Aorta (tissue), 5 donors: Measurements from ENCODE around the gene FBXW5. TPM values are rescaled to one million over a fixed set of nuclear protein-coding genes. Genes with fewer than 3 reads are reported as not detected.

Experiments
- ATAC-seq: fragments of 200-7000 bp; cut with Tn5 transposase; one replicate; pipeline ENCODE4 v1.9.1; 2022; ENCODE audit warnings: moderate library complexity; ENCODE audit not compliant: low FRiP score
- DNase-seq, 2 donors: peaks; one replicate each; pipeline ENCODE4 v3.0.0-alpha.2; 2020
- H3K27ac ChIP-seq, 2 donors: one replicate each; pipeline ENCODE4 v1.5.1; 2013; ENCODE audit warnings: low read length in 2 of 2, mild to moderate bottlenecking in 2 of 2, moderate library complexity in 2 of 2, control low read depth in 1 of 2, inconsistent platforms in 1 of 2, low read depth in 1 of 2
- H3K27me3 ChIP-seq, 2 donors: one replicate each; pipeline ENCODE4 v1.6.1; 2013; ENCODE audit warnings: control low read depth in 1 of 2, low read length in 1 of 2, mild to moderate bottlenecking in 1 of 2, moderate library complexity in 1 of 2; ENCODE audit not compliant: insufficient read depth in 2 of 2, control insufficient read depth in 1 of 2
- H3K36me3 ChIP-seq, 2 donors: one replicate each; pipeline ENCODE4 v1.6.1; 2013; ENCODE audit warnings: control low read depth in 1 of 2, low read length in 1 of 2, mild to moderate bottlenecking in 1 of 2; ENCODE audit not compliant: insufficient read depth in 2 of 2, control insufficient read depth in 1 of 2
- H3K4me1 ChIP-seq, 2 donors: one replicate each; pipeline ENCODE4 v1.6.1; 2013; ENCODE audit warnings: low read length in 2 of 2, control low read depth in 1 of 2, mild to moderate bottlenecking in 1 of 2, moderate library complexity in 1 of 2; ENCODE audit not compliant: insufficient read depth in 2 of 2, control insufficient read depth in 1 of 2
- H3K4me3 ChIP-seq, 2 donors: one replicate each; pipeline ENCODE4 v1.5.1; 2013; ENCODE audit warnings: low read length in 2 of 2, control low read depth in 1 of 2, mild to moderate bottlenecking in 1 of 2
- H3K9me3 ChIP-seq: one replicate; pipeline ENCODE4 v1.6.1; 2013; ENCODE audit warnings: mild to moderate bottlenecking, low read length; ENCODE audit not compliant: control insufficient read depth
- WGBS, 2 donors: extraction: QIAGEN DNeasy Blood & Tissue Kit; methylation state at CpG; one replicate each; pipeline ENCODE4 v1.1.7; 2013; 5-methylcytosine and 5-hydroxymethylcytosine counted together
- intact Hi-C, 2 donors: fragments of 100-400 bp; cut with DNase I; formaldehyde crosslinking; loops; one replicate each; pipeline versions ENCODE4 v1.14.2 to v1.15.0; 2022
- polyA plus RNA-seq, 2 donors: library from polyadenylated mRNA; stranded (reverse); fragments of 200-250 nt; gene quantifications; one replicate each; pipeline ENCODE4 v1.2.3, GENCODE V29; 2013
- total RNA-seq, 2 donors: library from RNA; stranded (reverse); fragmentation: NEBNext Ultra II Directional; extraction: Animal tissue kit (Norgen Biotek cat#: 25700); gene quantifications; one replicate each; pipeline ENCODE4 v1.2.1, GENCODE V29; 2021
- donor health status: healthy with polysubstance abuse.
- donor health status: Bipolar disorder and iron deficiency.
- donor health status: DM: no; HTN: no; CAD: no.
- donor health status: DM: no; HTN: no; CAD: no.
- donor health status: DM: yes; HTN: yes; CAD: no.

Gene FBXW5
- total and polyA plus RNA-seq, 4 donors: 92.5 to 191 (median 109) TPM

DNA sequence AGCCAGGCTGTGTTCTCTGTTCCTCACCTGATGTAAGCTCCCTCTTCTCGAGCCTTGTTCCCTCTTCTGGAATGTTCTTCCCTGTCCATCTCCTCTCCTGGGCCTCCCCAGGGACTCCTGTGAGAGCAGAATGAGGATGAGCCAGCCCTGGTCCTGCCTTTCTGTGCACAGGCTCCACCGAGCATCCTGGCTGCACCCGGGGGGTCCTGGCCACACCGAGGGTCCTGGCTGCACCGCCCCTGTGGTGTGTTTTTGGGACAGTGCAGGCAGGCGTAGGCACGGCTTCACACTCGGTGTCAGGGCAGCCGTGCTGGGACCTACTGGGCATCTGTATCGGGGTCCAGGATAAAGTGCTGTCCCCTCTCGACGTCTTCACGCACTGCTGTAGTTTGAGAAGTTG, 17.8 kb downstream of the FBXW5 start:
- ATAC-seq (no peak), DNase-seq (no peak)
- no peak overlapping the region for H3K27ac ChIP-seq
- H3K36me3 ChIP-seq: no peaks in the 10 kb centered on the region
- intact Hi-C loops: no loop called here
- no peaks in the 10 kb centered on the region for H3K27me3 ChIP-seq
- no peak overlapping the region for H3K4me3 ChIP-seq
- WGBS, 2 donors: 93 to 94% methylated on average over 13 of the region's 13 CpGs
- H3K9me3 ChIP-seq: no peaks in the 10 kb centered on the region
- no peaks in the 10 kb centered on the region for H3K4me1 ChIP-seq

DNA sequence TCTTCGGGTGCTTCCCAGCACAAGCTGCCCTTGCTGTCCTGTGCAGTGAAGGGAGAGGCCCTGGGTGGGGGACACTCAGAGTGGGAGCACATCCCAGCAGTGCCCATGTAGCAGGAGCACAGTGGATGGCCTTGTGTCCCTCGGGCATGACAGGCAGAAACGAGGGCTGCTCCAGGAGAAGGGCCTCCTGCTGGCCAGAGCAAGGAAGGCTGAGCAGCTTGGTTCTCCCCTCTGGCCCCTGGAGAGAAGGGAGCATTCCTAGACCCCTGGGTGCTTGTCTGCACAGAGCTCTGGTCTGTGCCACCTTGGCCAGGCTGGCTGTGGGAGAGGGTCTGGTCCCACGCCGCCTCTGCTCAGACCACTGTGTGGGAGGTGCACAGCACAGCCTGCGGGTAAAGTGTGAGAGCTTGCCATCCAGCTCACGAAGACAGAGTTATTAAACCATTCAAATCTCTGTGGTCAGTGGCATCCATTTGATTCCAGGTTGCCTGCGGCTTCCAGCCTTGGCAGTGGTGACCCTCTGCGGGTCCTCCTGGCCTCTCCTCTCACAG, 18.3 kb downstream of the FBXW5 start:
- Histone ChIP-seq H3K4me3 (no peak overlapping the region), H3K27me3 (no peaks in the 10 kb centered on the region), H3K27ac (no peak overlapping the region), H3K9me3 (no peaks in the 10 kb centered on the region), H3K36me3 (no peaks in the 10 kb centered on the region), H3K4me1 (no peaks in the 10 kb centered on the region)
- intact Hi-C loops: no loop called here
- no peak for ATAC-seq
- WGBS, 2 donors: 79 to 86% methylated on average over 9 of the region's 9 CpGs
- DNase-seq: no peak

DNA sequence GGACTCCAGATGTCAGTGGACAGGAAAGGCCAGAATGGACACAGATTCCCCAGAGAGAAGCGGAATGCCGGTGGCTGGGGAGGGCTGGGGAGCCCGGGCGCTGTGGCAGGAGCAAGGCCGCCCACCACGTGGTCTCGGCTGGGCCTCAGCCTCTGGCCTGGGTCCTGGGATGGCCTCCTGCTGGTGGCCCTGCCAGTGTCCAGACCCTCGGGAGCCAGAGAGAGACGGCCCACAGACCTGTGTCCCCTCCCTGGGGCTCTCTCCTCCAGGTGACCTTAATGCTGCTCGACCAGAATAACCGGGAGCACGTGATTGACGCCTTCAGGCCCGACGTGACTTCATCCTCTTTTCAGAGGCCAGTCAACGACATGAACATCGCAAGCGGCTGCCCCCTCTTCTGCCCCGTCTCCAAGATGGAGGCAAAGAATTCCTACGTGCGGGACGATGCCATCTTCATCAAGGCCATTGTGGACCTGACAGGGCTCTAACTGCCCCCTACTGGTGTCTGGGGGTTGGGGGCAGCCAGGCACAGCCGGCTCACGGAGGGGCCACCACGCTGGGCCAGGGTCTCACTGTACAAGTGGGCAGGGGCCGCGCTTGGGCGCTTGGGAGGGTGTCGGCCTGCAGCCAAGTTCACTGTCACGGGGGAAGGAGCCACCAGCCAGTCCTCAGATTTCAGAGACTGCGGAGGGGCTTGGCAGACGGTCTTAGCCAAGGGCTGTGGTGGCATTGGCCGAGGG, 19.0 kb downstream of the FBXW5 start:
- intact Hi-C loops: no loop called here
- no peaks in the 10 kb centered on the region for H3K36me3 ChIP-seq
- whole genome bisulfite sequencing, 2 donors: 75 to 76% methylated on average over 33 of the region's 33 CpGs
- H3K4me1 ChIP-seq: no peaks in the 10 kb centered on the region
- no peaks in the 10 kb centered on the region for H3K9me3 ChIP-seq
- no peak overlapping the region for H3K27ac ChIP-seq
- H3K27me3 ChIP-seq: no peaks in the 10 kb centered on the region
- DNase-seq (no peak), ATAC-seq (peak; percentile 27)
- H3K4me3 ChIP-seq: no peak overlapping the region

DNA sequence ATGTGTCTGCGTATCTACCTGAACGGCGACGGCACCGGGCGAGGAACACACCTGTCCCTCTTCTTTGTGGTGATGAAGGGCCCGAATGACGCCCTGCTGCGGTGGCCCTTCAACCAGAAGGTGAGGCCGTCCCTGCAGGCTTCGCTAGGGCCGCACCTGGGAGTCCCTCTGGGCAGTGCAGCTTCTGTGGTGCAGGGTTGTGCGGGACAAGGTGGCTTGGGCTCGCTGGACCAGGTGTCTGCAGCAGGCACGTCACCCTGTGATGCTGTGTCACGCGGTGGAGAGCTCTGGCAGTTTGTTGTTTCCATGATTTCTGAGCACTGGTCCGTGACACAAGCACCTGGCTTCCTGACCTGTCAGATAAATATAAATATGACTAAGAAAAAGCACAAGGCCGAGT, 20.7 kb downstream of the FBXW5 start:
- no peaks in the 10 kb centered on the region for H3K36me3 ChIP-seq
- intact Hi-C loops: no loop called here
- 97% methylated on average over 19 of the region's 19 CpGs for WGBS, 2 donors

DNA sequence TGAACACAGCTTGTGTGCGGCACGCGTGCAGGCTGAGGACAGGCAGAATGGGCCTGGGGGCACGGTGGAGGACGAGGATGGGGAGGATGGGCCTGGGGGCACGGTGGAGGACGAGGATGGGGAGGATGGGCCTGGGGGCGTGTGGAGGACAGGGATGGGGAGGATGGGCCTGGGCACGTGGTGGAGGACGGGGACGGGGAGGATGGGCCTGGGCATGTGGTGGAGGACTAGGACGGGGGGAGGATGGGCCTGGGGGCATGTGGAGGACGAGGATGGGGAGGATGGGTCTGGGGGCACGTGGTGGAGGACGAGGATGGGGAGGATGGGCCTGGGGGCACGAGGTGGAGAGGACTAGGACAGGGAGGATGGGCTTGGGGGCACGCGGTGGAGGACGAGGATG, 22.0 kb downstream of the FBXW5 start:
- 84 to 85% methylated on average over 16 to 19 of the region's 19 CpGs for WGBS, 2 donors
- ATAC-seq (no peak), DNase-seq (no peak)
- no peaks in the 10 kb centered on the region for H3K9me3 ChIP-seq
- no peaks in the 10 kb centered on the region for H3K4me1 ChIP-seq
- H3K36me3 ChIP-seq: peaks cover 0 to 2% of the 10 kb centered on the region in 2 donors
- no peaks in the 10 kb centered on the region for H3K27me3 ChIP-seq
- intact Hi-C loops: no loop called here
- no peak overlapping the region for H3K4me3 ChIP-seq
- H3K27ac ChIP-seq: peak overlapping the region in 1 of 2 donors; percentile 5

More for the DNA sequence above, 20.7 kb downstream of the FBXW5 start:
- Histone ChIP-seq H3K4me3 (no peak overlapping the region), H3K4me1 (no peaks in the 10 kb centered on the region), H3K27ac (no peak overlapping the region), H3K9me3 (no peaks in the 10 kb centered on the region), H3K27me3 (no peaks in the 10 kb centered on the region)
- no peak for DNase-seq
- no peak for ATAC-seq

DNA sequence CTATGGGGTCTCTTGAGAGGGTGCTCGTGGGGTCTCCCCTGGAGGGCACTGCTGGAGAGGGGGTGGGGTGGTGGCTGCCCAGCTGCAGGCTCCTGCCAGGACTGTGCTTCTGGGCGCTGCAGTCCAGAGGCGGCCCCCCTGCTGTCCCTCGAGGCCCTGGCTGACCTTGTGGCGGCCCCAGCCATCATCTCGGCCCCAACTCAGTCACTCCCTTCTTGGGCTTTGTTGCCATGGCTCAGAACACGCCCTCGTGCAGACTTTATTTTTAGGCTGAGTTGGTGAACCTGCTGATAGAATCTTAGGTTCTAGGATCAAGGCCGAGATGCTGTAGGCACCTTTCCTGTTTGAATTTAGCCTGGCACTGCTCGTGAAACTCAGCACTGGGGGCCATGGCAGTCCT, 22.8 kb downstream of the FBXW5 start:
- Histone ChIP-seq H3K36me3 (peaks cover 0 to 2% of the 10 kb centered on the region in 2 donors), H3K4me3 (no peak overlapping the region), H3K27ac (no peak overlapping the region), H3K27me3 (no peaks in the 10 kb centered on the region), H3K4me1 (no peaks in the 10 kb centered on the region), H3K9me3 (no peaks in the 10 kb centered on the region)
- intact Hi-C loops: no loop called here
- DNase-seq (no peak), ATAC-seq (peak; percentile 17)
- WGBS, 2 donors: 16 to 35% methylated on average over 10 of the region's 10 CpGs

DNA sequence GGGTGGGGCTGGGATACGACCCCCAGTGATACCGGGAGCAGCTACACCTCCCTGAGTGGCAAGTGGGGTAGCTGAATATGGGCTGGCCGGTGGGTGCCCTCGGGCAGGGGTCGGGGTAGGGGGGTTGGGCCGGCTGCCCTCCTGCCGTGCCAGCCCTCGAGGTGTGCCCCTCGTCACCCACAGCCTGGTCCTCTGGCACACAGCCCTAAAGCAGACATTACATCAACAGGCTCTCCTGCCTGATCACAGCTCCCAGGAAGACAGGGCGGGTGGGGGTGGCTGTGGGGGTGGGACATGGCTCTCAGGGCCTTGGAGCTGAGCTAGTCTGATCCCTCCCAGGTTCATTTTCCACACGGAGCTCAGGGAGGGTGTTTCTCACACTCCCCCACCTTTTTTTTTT, 23.2 kb downstream of the FBXW5 start:
- peaks cover 0 to 2% of the 10 kb centered on the region in 2 donors for H3K36me3 ChIP-seq
- ATAC-seq (no peak), DNase-seq (no peak)
- H3K27ac ChIP-seq: no peak overlapping the region
- H3K9me3 ChIP-seq: no peaks in the 10 kb centered on the region
- 24 to 64% methylated on average over 10 to 11 of the region's 11 CpGs for WGBS, 2 donors
- H3K4me1 ChIP-seq: no peaks in the 10 kb centered on the region
- intact Hi-C loops: no loop called here
- H3K4me3 ChIP-seq: no peak overlapping the region
- H3K27me3 ChIP-seq: no peaks in the 10 kb centered on the region

DNA sequence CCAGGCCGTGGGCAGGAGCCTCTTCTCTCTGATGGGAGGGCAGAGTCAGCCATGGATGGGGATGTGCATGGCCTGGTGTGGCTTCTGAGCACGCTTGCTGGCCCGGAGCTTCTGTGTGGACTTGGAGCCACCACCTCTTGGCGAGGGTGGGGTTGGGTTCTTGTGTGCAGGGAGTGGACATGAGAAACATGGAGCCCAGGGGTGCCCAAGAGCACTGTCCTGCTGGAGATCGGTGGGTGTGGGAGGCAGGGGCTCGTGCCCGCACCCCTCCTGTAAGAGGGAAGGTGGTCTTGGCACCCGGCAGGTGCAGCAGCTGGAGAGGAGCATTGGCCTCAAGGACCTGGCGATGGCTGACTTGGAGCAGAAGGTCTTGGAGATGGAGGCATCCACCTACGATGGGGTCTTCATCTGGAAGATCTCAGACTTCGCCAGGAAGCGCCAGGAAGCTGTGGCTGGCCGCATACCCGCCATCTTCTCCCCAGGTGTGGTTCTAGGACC, 23.8 kb downstream of the FBXW5 start:
- intact Hi-C loops: no loop called here
- Histone ChIP-seq H3K4me1 (no peaks in the 10 kb centered on the region), H3K27ac (no peak overlapping the region), H3K4me3 (no peak overlapping the region), H3K36me3 (peaks cover 0 to 2% of the 10 kb centered on the region in 2 donors), H3K27me3 (no peaks in the 10 kb centered on the region), H3K9me3 (no peaks in the 10 kb centered on the region)
- DNase-seq (no peak), ATAC-seq (no peak)
- WGBS, 2 donors: 89 to 96% methylated on average over 14 of the region's 14 CpGs

DNA sequence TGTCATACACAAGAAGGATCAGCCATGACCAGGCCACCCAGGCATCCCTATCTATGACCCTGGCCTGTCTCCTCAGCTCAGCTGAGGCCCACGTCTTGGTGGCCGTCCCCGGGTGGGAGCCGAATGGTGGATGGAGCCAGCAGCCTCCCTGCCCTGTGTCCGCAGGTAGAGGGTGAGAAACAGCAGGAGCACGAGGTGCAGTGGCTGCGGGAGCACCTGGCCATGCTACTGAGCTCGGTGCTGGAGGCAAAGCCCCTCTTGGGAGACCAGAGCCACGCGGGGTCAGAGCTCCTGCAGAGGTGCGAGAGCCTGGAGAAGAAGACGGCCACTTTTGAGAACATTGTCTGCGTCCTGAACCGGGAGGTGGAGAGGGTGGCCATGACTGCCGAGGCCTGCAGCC, 24.5 kb downstream of the FBXW5 start:
- Histone ChIP-seq H3K4me1 (no peaks in the 10 kb centered on the region), H3K9me3 (no peaks in the 10 kb centered on the region), H3K27me3 (no peaks in the 10 kb centered on the region), H3K27ac (no peak overlapping the region), H3K4me3 (no peak overlapping the region), H3K36me3 (peaks cover 0 to 2% of the 10 kb centered on the region in 2 donors)
- WGBS, 2 donors: 94 to 95% methylated on average over 15 of the region's 15 CpGs
- DNase-seq (no peak), ATAC-seq (no peak)
- intact Hi-C loops: no loop called here
